ENCODE measurements around the gene PRXL2B. TPM values are rescaled to one million over a fixed set of nuclear protein-coding genes. Genes with fewer than 3 reads are reported as not detected.

The PRXL2B gene
- total RNA-seq, 1 donor from 2014 or later: 42.0 TPM

- no peaks in the 10 kb centered on the region for H3K36me3 ChIP-seq (ENCODE audit: control insufficient read depth, insufficient read depth, low read length)
- no peak overlapping the region for H3K4me3 ChIP-seq (ENCODE audit: low read depth, low read length)
- H3K27me3 ChIP-seq (ENCODE audit: control insufficient read depth, insufficient read depth, low read length): peaks cover 3% of the 10 kb centered on the region
- no peak for TF ChIP-seq CTCF (IDR thresholded peaks at IDR 0.05; ENCODE audit: insufficient read depth, low read length, poor library complexity, severe bottlenecking)
- DNase-seq (ENCODE audit: low read depth): no peak
Measured at GRCh38 chr1:2588661-2589430, 2.3 kb downstream of the PRXL2B start.

GRCh38 chr1:2589431-2590232 is 3.1 kb downstream of the PRXL2B start:
- Histone ChIP-seq H3K36me3 (ENCODE audit: control insufficient read depth, insufficient read depth, low read length) (no peaks in the 10 kb centered on the region), H3K4me3 (ENCODE audit: low read depth, low read length) (no peak overlapping the region), H3K27me3 (ENCODE audit: control insufficient read depth, insufficient read depth, low read length) (peaks cover 3% of the 10 kb centered on the region)
- no peak for DNase-seq (ENCODE audit: low read depth)
- TF ChIP-seq CTCF (IDR thresholded peaks at IDR 0.05; ENCODE audit: insufficient read depth, low read length, poor library complexity, severe bottlenecking): no peak

- DNase-seq (ENCODE audit: low read depth): no peak
- H3K36me3 ChIP-seq (ENCODE audit: control insufficient read depth, insufficient read depth, low read length): no peaks in the 10 kb centered on the region
- H3K4me3 ChIP-seq (ENCODE audit: low read depth, low read length): no peak overlapping the region
- H3K27me3 ChIP-seq (ENCODE audit: control insufficient read depth, insufficient read depth, low read length): peaks cover 3% of the 10 kb centered on the region
- TF ChIP-seq CTCF (IDR thresholded peaks at IDR 0.05; ENCODE audit: insufficient read depth, low read length, poor library complexity, severe bottlenecking): no peak
Measured at GRCh38 chr1:2590233-2591141, 3.9 kb downstream of the PRXL2B start.

GRCh38 chr1:2591233-2591580 is 4.6 kb downstream of the PRXL2B start:
- H3K27me3 ChIP-seq (ENCODE audit: control insufficient read depth, insufficient read depth, low read length): peaks cover 3% of the 10 kb centered on the region
- DNase-seq (ENCODE audit: low read depth): no peak
- no peaks in the 10 kb centered on the region for H3K36me3 ChIP-seq (ENCODE audit: control insufficient read depth, insufficient read depth, low read length)
- no peak overlapping the region for H3K4me3 ChIP-seq (ENCODE audit: low read depth, low read length)
- no peak for TF ChIP-seq CTCF (IDR thresholded peaks at IDR 0.05; ENCODE audit: insufficient read depth, low read length, poor library complexity, severe bottlenecking)

GRCh38 chr1:2591581-2592261 is 5.1 kb downstream of the PRXL2B start:
- Histone ChIP-seq H3K36me3 (ENCODE audit: control insufficient read depth, insufficient read depth, low read length) (no peaks in the 10 kb centered on the region), H3K27me3 (ENCODE audit: control insufficient read depth, insufficient read depth, low read length) (peaks cover 3% of the 10 kb centered on the region), H3K4me3 (ENCODE audit: low read depth, low read length) (no peak overlapping the region)
- no peak for TF ChIP-seq CTCF (IDR thresholded peaks at IDR 0.05; ENCODE audit: insufficient read depth, low read length, poor library complexity, severe bottlenecking)
- no peak for DNase-seq (ENCODE audit: low read depth)

All from kidney epithelial cell (primary cell).